HG02759 (cell line): ENCODE measurements around the gene GTF3C6.
"Not testable (repeated sequence)": the region's sequence is repeated elsewhere in the genome, so short reads cannot be mapped to it uniquely, and the experiment has no call there.

ENCODE experiments used
- ATAC-seq: cut with Tn5 transposase; IDR thresholded peaks from one replicate; pipeline ENCODE4 v1.9.1; 2021; ENCODE audit warnings: mild to moderate bottlenecking, moderate library complexity; ENCODE audit not compliant: unreplicated experiment

The GTF3C6 gene, protein sequence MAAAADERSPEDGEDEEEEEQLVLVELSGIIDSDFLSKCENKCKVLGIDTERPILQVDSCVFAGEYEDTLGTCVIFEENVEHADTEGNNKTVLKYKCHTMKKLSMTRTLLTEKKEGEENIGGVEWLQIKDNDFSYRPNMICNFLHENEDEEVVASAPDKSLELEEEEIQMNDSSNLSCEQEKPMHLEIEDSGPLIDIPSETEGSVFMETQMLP

DNA sequence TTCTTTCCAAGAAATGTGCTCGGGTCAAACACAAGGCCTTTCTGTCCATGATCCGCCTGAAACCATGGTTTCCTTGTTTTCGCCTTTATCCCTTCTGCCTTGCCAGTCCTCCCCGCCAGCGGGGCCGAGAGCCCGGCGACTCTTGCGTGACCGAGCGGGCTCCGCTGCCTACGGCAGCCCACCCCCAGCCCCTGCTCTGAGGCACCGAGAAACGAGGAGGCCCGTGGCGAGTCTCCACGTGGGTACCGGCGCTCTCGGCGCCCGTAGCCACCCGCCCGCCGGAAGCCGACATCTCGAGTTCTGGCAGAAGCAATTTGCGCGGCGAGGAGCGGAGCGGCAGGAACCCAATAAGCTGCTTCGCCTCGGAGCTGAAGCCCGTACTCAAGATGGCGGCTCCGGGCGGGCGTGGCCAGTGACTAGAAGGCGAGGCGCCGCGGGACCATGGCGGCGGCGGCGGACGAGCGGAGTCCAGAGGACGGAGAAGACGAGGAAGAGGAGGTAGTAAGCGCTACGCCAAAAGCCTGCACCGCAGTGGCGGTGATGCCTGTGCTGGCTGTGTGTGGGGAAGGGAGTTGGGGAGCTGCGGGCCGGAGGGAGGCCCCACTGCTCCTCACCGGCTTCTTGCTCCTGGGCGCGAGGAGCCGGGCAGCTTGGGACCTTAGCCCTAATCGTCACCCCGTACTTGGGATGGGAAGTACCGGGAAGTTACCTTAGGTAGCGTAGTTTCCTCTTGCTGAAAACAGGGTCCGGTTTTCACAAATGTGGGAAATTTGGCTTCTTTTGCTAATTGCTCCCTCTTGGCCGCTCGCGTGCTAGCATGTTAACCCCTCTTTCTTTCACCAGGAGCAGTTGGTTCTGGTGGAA is at the start of gene GTF3C6:
TSS of gene GTF3C6 (plus strand) at position 378 of the 864 bp plus-strand sequence. CDS start at position 442, 64 bp downstream.
- ATAC-seq: peak; percentile 99

GRCh38 chr6:110930781-110931180 is 27.7 kb upstream of the GTF3C6 start:
- no peak for ATAC-seq

DNA sequence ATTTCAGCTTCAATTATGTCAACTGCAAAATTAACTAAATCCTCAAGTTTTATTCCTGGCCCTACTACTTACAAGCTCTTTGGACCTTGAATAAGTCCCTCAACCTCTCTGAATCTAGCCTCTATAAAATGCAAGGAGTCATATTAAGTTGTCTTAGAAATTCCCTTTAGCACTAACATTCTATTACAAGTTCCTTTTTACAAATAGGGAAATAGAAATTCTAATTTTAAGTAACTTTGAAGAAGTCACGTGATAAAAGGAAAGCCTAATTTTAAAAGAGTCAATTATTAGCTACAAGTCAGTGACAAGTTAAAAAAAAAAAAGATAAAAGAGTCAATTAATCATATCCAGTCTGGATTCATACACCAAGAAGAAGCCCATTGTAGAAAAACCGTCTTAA is 24.6 kb upstream of the GTF3C6 start:
- ATAC-seq: no peak

DNA sequence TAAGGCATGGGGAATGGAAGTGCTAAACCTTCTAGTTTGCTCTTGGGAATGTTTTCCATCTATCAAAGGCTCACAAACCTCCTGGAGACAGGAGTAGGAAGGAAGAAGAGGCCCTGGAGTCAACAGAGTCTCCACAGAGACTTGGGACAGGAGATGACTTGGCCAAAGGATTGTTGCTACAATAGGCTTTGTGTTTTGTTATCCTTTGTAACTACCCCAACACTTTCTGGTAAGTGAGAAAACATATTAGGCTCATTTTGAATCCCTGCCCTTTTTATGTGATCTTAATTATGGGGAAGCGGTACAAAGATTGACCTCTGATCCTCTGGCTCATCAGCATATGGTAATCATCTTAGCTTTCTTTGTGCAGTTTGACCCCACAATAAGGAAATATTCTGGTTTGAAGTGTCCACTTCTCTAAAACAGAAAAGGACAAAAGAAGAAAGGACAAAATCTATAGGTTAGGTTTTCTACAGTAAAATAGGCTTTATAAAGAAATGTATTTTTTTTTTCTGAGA is 24.1 kb upstream of the GTF3C6 start:
- ATAC-seq: no peak

DNA sequence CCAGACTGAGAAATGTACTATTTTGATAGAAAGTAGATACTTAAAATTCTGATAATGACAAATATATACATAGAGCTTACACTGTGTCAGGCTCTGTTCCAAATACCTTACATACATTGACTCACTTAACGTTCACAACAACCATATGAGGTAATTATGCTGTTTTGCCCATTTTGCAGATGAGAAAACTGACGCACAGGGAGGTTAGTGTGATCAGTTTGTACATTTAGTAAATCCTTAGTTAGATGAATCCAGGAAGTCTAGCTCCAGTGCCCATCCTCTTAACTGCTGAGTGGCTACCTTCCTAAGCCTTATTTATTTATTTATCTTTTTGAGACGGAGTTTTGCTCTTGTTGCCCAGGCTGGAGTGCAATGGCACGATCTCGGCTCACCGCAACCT is 23.3 kb upstream of the GTF3C6 start:
- ATAC-seq: no peak

- ATAC-seq: no peak
Observed at GRCh38 chr6:110938171-110938570, 20.3 kb upstream of the GTF3C6 start.

- ATAC-seq: no peak
Observed at GRCh38 chr6:110939429-110940200, 18.9 kb upstream of the GTF3C6 start.

- ATAC-seq: peak; percentile 99
Observed at GRCh38 chr6:110944681-110945151, 13.8 kb upstream of the GTF3C6 start.

DNA sequence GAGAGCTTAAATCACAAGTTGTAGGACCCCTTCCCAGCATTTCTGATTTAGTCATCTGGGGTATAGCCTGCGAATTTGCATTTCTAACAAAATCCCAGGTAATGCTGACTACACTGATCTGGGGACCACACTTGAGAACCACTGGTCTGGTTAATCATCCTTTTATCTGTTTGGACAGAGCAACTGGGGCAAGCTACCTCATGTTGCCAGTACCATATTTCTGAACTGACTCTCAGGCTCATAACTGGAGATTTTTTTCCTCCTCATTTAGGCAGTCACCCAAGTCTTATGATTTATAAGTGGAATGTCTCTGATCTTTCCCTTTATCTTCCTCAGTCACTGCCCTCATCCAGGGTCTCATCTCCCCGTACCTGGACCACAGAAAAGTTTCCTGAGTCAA is 12.0 kb upstream of the GTF3C6 start:
- no peak for ATAC-seq

GRCh38 chr6:110949679-110950285 is 8.7 kb upstream of the GTF3C6 start:
- ATAC-seq: no peak

GRCh38 chr6:110950440-110950839 is 8.1 kb upstream of the GTF3C6 start:
- no peak for ATAC-seq

GRCh38 chr6:110951008-110951407 is 7.5 kb upstream of the GTF3C6 start:
- no peak for ATAC-seq

- no peak for ATAC-seq
Observed at GRCh38 chr6:110951986-110952794, 6.3 kb upstream of the GTF3C6 start.

DNA sequence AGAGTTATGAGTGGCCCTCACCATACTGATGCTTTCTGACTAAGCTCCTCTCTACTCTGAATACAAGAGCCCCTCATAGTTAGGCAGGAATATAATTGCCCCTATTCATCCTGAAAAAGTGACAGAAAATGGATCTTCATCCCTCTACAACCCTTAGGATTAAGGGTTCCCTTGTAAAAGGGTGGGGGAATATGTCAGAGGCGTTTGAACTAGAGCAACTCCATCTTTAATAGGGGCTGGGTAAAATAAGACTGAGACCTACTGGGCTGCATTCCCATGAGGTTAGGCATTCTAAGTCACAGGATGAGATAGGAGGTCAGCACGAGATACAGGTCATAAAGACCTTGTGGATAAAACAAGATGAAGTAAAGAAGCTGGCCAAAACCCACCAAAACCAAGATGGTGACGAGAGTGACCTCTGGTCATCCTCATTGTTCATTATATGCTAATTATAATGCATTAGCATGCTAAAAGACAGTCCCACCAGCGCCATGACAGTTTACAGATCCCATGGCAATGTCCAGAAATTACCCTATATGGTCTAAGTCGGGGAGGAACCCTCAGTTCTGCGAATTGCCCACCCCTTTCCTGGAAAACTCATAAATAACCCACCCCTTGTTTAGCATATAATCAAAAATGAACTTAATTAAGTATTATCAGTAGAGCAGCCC is 4.7 kb upstream of the GTF3C6 start:
- ATAC-seq: no peak

- ATAC-seq: no peak
Observed at GRCh38 chr6:110960014-110960390, 1.5 kb downstream of the GTF3C6 start.

- ATAC-seq: not testable (repeated sequence)
Observed at GRCh38 chr6:110962636-110963035, 4.1 kb downstream of the GTF3C6 start.

GRCh38 chr6:110965629-110966229 is 7.2 kb downstream of the GTF3C6 start:
- no peak for ATAC-seq

- ATAC-seq: not testable (repeated sequence)
Observed at GRCh38 chr6:110968661-110969060, 10.2 kb downstream of the GTF3C6 start.

DNA sequence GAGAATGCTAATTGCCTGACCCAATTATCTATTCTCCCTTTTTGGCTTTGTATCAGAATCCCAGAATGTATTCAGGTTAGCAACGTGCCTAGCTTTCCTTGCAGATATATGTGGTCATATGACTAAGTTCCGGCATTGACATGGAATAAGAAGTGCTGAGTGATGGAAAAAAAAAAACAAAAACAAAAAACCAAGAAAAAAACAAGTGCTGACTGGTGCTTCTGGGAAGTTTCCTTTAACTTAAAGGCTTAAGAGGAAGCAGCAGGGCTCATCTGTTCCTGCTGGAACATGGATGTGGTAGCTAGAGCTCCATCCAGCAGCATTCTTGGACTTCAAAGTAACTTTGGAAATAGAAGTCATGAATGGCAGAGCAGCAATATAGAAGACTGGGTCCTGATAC is 13.0 kb downstream of the GTF3C6 start:
- no peak for ATAC-seq
